ENCODE results near the gene DIP2A.

GRCh38 chr21:46441961-46442498 lies 16.7 kb upstream of the DIP2A start:
- TF ChIP-seq EZH2phosphoT487 (IDR thresholded peaks at IDR 0.05; ENCODE audit: low read length) (no peak), EZH2 (optimal IDR thresholded peaks at IDR 0.05; ENCODE audit: low read depth, low read length) (no peak)
- TF ChIP-seq, protein P1, sequence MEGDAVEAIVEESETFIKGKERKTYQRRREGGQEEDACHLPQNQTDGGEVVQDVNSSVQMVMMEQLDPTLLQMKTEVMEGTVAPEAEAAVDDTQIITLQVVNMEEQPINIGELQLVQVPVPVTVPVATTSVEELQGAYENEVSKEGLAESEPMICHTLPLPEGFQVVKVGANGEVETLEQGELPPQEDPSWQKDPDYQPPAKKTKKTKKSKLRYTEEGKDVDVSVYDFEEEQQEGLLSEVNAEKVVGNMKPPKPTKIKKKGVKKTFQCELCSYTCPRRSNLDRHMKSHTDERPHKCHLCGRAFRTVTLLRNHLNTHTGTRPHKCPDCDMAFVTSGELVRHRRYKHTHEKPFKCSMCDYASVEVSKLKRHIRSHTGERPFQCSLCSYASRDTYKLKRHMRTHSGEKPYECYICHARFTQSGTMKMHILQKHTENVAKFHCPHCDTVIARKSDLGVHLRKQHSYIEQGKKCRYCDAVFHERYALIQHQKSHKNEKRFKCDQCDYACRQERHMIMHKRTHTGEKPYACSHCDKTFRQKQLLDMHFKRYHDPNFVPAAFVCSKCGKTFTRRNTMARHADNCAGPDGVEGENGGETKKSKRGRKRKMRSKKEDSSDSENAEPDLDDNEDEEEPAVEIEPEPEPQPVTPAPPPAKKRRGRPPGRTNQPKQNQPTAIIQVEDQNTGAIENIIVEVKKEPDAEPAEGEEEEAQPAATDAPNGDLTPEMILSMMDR (IDR thresholded peaks at IDR 0.05; ENCODE audit: low read length) = no peak

Measured in MM.1S (cell line).